K562 (cell line): Measurements from ENCODE around the gene UNC45A. TPM values are rescaled to one million over a fixed set of nuclear protein-coding genes. Genes with fewer than 3 reads are reported as not detected.

Source experiments
- ATF4 ChIP-seq: fragments of 450-650 bp; formaldehyde crosslinking; IDR thresholded peaks from 2 replicates; pipeline ENCODE4 v1.4.0; 2022; ENCODE audit warnings: mild to moderate bottlenecking, moderate library complexity
- CAMTA2 ChIP-seq: fragments of 250-450 bp; sonication (Bioruptor Pico); conservative IDR thresholded peaks from 2 replicates; pipeline ENCODE4 v1.5.1; 2022
- CTCFL ChIP-seq: IDR thresholded peaks from 2 replicates; pipeline ENCODE4 v1.6.1; 2011; ENCODE audit warnings: borderline replicate concordance, low read depth, mild to moderate bottlenecking, moderate library complexity, low read length; ENCODE audit not compliant: insufficient read depth, poor library complexity, severe bottlenecking
- DMBX1 ChIP-seq: fragments of 250-450 bp; sonication (Bioruptor Pico); IDR thresholded peaks from 2 replicates; pipeline ENCODE4 v1.8.0; 2022; ENCODE audit warnings: inconsistent platforms, mild to moderate bottlenecking, moderate library complexity, borderline replicate concordance
- E2F1 ChIP-seq: sonication (generic); formaldehyde crosslinking; IDR thresholded peaks from 2 replicates; pipeline ENCODE4 v1.8.1; 2023; ENCODE audit warnings: mild to moderate bottlenecking, missing genetic modification reagents, moderate library complexity
- ETV6 ChIP-seq, 3 experiments: fragments of 150-350 bp in 1 of 3; sonication (generic) in 1 of 3; formaldehyde crosslinking in 1 of 3; IDR thresholded peaks; 2 replicates each; pipeline versions ENCODE4 v1.6.1 to v1.8.0; 2014 to 2022; ENCODE audit warnings: borderline replicate concordance in 2 of 3, low read depth in 2 of 3, antibody characterized with exemption in 1 of 3, low read length in 1 of 3, mild to moderate bottlenecking in 1 of 3, missing genetic modification reagents in 1 of 3
- MLLT1 ChIP-seq, 2 experiments: fragments of 450-650 bp; IDR thresholded peaks; 2 replicates each; pipeline ENCODE4 v1.6.1; 2016
- NFIC ChIP-seq: fragments of 450-650 bp; IDR thresholded peaks from 2 replicates; pipeline ENCODE4 v1.6.1; 2017; ENCODE audit warnings: mild to moderate bottlenecking, inconsistent platforms
- PHB2 ChIP-seq: fragments of 450-650 bp; IDR thresholded peaks from 2 replicates; pipeline ENCODE4 v1.6.1; 2017; ENCODE audit warnings: low read depth
- POLR2AphosphoS5 ChIP-seq: IDR thresholded peaks from 2 replicates; pipeline ENCODE4 v1.6.1; 2011; ENCODE audit warnings: mild to moderate bottlenecking, low read depth, low read length, moderate library complexity; ENCODE audit not compliant: control insufficient read depth, insufficient read depth
- THAP12 ChIP-seq: fragments of 250-450 bp; sonication (Bioruptor Pico); IDR thresholded peaks from 2 replicates; pipeline ENCODE4 v1.9.0; 2021; ENCODE audit warnings: mild to moderate bottlenecking, inconsistent platforms
- TRIM24 ChIP-seq, 2 experiments: fragments of 450-650 bp; IDR thresholded peaks; 2 replicates each; pipeline ENCODE4 v1.6.1; 2016
- ZNF224 ChIP-seq: sonication (generic); formaldehyde crosslinking; IDR thresholded peaks from 2 replicates; pipeline ENCODE4 v1.8.0; 2022; ENCODE audit warnings: mild to moderate bottlenecking, missing genetic modification reagents
- ZNF445 ChIP-seq: fragments of 250-450 bp; sonication (Bioruptor Pico); IDR thresholded peaks from 2 replicates; pipeline ENCODE4 v1.4.0; 2020; ENCODE audit warnings: low read depth, mild to moderate bottlenecking, moderate library complexity
- ZNF740 ChIP-seq, 3 experiments: fragments of 200-800 bp in 1 of 3; sonication (Bioruptor generic) in 1 of 3; sonication (generic) in 1 of 3; formaldehyde crosslinking in 1 of 3; IDR thresholded peaks; 2 replicates each; pipeline versions ENCODE4 v1.6.1 to v1.8.0; 2016 to 2022; ENCODE audit warnings: mild to moderate bottlenecking in 2 of 3, missing compliant biosample characterization in 2 of 3, missing genetic modification characterization in 2 of 3, missing genetic modification reagents in 1 of 3
- ZNF75A ChIP-seq: fragments of 450-650 bp; formaldehyde crosslinking; IDR thresholded peaks from 2 replicates; pipeline ENCODE4 v1.4.0; 2020; ENCODE audit warnings: mild to moderate bottlenecking
- polyA plus RNA-seq, 8 experiments: library from polyadenylated mRNA; depleted of rRNA in 4 of 8; stranded (reverse) in 5 of 8; unstranded in 3 of 8; fragments of >200 nt; fragmentation: Nextera tagmentation in 2 of 8; fragmentation: Illumina TruSeq in 1 of 8; extraction: Ambion mirVana in 2 of 8; extraction: Trizol in 1 of 8; gene quantifications; 2 replicates each; pipeline versions ENCODE4 v1.2.1 to v1.2.3, GENCODE V29; 2011 to 2014; ENCODE audit warnings: inconsistent platforms in 1 of 8, missing spikeins in 1 of 8
- total RNA-seq, 7 experiments: library from RNA; depleted of rRNA in 6 of 7; stranded (reverse); fragments of >200 nt in 6 of 7; fragmentation: Illumina TruSeq in 2 of 7; extraction: Trizol in 2 of 7; gene quantifications; 2 replicates each; pipeline versions ENCODE4 v1.2.1 to v1.2.3, GENCODE V29; 2011 to 2021; ENCODE audit warnings: low replicate concordance in 1 of 7

Gene UNC45A
- total and polyA plus RNA-seq, 9 of the 15 experiments (the other 6 are each of a cell fraction or from before 2014, with no cell fraction given), result 22.4 to 79.3 (median 43.7) TPM

- TF ChIP-seq THAP12 (CRISPR knock-in tag), result 0 out of 2 replicates have a peak, but pooled peaks have one; percentile 40
- TF ChIP-seq ATF4 (CRISPR knock-in tag), result no peak
- no peak for TF ChIP-seq ZNF75A
- no peak for TF ChIP-seq CTCFL
- peak; percentile 57 for TF ChIP-seq NFIC
- TF ChIP-seq ZNF740 (CRISPR knock-in tag; IDR thresholded peaks at IDR 0.05), result no peak
- no peak for TF ChIP-seq ZNF740 (tag; IDR thresholded peaks at IDR 0.05)
- no peak for TF ChIP-seq E2F1 (CRISPR knock-in tag)
- no peak for TF ChIP-seq ZNF445 (CRISPR knock-in tag)
- TF ChIP-seq PHB2, result no peak
- TF ChIP-seq POLR2AphosphoS5, result no peak
- TF ChIP-seq ZNF224 (CRISPR knock-in tag), result no peak
- no peak for TF ChIP-seq CAMTA2 (CRISPR knock-in tag)
- TF ChIP-seq TRIM24 (IDR thresholded peaks at IDR 0.05), result no peak
- no peak for TF ChIP-seq DMBX1 (CRISPR knock-in tag)
- TF ChIP-seq ETV6 (IDR thresholded peaks at IDR 0.05; ENCODE audit: borderline replicate concordance in 1 of 2, low read depth in 2 of 2, low read length in 1 of 2), result no peak
- TF ChIP-seq ETV6 (CRISPR knock-in tag; IDR thresholded peaks at IDR 0.05; ENCODE audit: borderline replicate concordance), result no peak
- TF ChIP-seq MLLT1 (IDR thresholded peaks at IDR 0.05), result 0 out of 4 replicates have a peak, but pooled peaks of 1 of the 2 experiments have one; percentile 9
Measured at GRCh38 chr15:90955624-90956273, 20.7 kb downstream of the UNC45A start (continued).
